Muscle of back (tissue), 11 donors: ENCODE data around the gene MARVELD1. TPM values are rescaled to one million over a fixed set of nuclear protein-coding genes. Genes with fewer than 3 reads are reported as not detected.

Experiments
- DNase-seq, 3 donors: peaks; one replicate each; pipeline versions ENCODE4 v3.0.0 to v3.0.0-alpha.2; 2013
- polyA plus RNA-seq, 10 donors: library from polyadenylated mRNA; unstranded; fragments of 120-200 nt; gene quantifications; one replicate each; pipeline ENCODE4 v1.2.1, GENCODE V29; 2013; ENCODE audit not compliant: insufficient read length in 10 of 10

Gene MARVELD1
- polyA plus RNA-seq, 10 donors: 35.2 to 86.5 (median 57.1) TPM

GRCh38 chr10:97718178-97718577 is 4.6 kb downstream of the MARVELD1 start:
- no peak for DNase-seq

GRCh38 chr10:97718659-97719142 is 5.2 kb downstream of the MARVELD1 start:
- DNase-seq: no peak

GRCh38 chr10:97719602-97720001 is 6.1 kb downstream of the MARVELD1 start:
- no peak for DNase-seq

- no peak for DNase-seq
These were observed 8.6 kb downstream of the MARVELD1 start for GRCh38 chr10:97721871-97722780.

- no peak for DNase-seq
These were observed 9.5 kb downstream of the MARVELD1 start for GRCh38 chr10:97723001-97723400.

GRCh38 chr10:97724341-97724941 is 10.9 kb downstream of the MARVELD1 start:
- DNase-seq: no peak

GRCh38 chr10:97726636-97727178 is 13.2 kb downstream of the MARVELD1 start:
- peak in 2 of 3 donors; percentile 62 to 81 for DNase-seq

GRCh38 chr10:97729014-97729413 is 15.5 kb downstream of the MARVELD1 start:
- no peak for DNase-seq

- DNase-seq: peak; percentile 64 to 83 (median 80)
These were observed 18.0 kb downstream of the MARVELD1 start for GRCh38 chr10:97731346-97732051.

- DNase-seq: no peak
These were observed 18.5 kb downstream of the MARVELD1 start for GRCh38 chr10:97732052-97732359.

- DNase-seq: no peak
These were observed 19.7 kb downstream of the MARVELD1 start for GRCh38 chr10:97733256-97733655.

GRCh38 chr10:97734021-97734420 is 20.5 kb downstream of the MARVELD1 start:
- DNase-seq: no peak

GRCh38 chr10:97736403-97736901 is 22.9 kb downstream of the MARVELD1 start:
- DNase-seq: no peak

- DNase-seq: peak; percentile 94 to 98 (median 98)
These were observed 23.6 kb downstream of the MARVELD1 start, which contains the start of gene ZFYVE27 for GRCh38 chr10:97736902-97737769. TSS of gene ZFYVE27 (plus strand) at chr10:97737128. CDS start at chr10:97738478, 1,350 bp downstream.

GRCh38 chr10:97737770-97738265 is 24.3 kb downstream of the MARVELD1 start:
- DNase-seq: no peak

GRCh38 chr10:97738616-97739015 is 25.1 kb downstream of the MARVELD1 start:
- no peak for DNase-seq

GRCh38 chr10:97740613-97741012 is 27.1 kb downstream of the MARVELD1 start:
- DNase-seq: no peak

- no peak for DNase-seq
These were observed 29.8 kb downstream of the MARVELD1 start for GRCh38 chr10:97743169-97743943.

- no peak for DNase-seq
These were observed 31.0 kb downstream of the MARVELD1 start for GRCh38 chr10:97744405-97745035.
